ENCODE data around the gene MAD2L1BP. TPM values are rescaled to one million over a fixed set of nuclear protein-coding genes. Genes with fewer than 3 reads are reported as not detected.

MAD2L1BP gene
- total RNA-seq, 2 donors from 2014 or later = 44.4 to 44.7 TPM

GRCh38 chr6:43677759-43678158, 42.1 kb downstream of the MAD2L1BP start:
- H3K4me1 Mint-ChIP-seq = peaks cover 5% of the 10 kb centered on the region

GRCh38 chr6:43678341-43678740, 42.7 kb downstream of the MAD2L1BP start:
- Mint-ChIP-seq H3K4me1 (peaks cover 10% of the 10 kb centered on the region), H3K27me3 (no peaks in the 10 kb centered on the region)

More at GRCh38 chr6:43677759-43678158, 42.1 kb downstream of the MAD2L1BP start:
- Mint-ChIP-seq H3K4me3 (no peak overlapping the region), H3K9me3 (no peaks in the 10 kb centered on the region), H3K36me3 (ENCODE audit: low read depth) (peaks cover 95% of the 10 kb centered on the region), H3K27me3 (no peaks in the 10 kb centered on the region), H3K27ac (peak overlapping the region; percentile 31)
- no peak for ATAC-seq (replicated peaks)

GRCh38 chr6:43679057-43679456, 43.4 kb downstream of the MAD2L1BP start:
- no peak for ATAC-seq (replicated peaks)
- Mint-ChIP-seq H3K36me3 (ENCODE audit: low read depth) (peaks cover 92% of the 10 kb centered on the region), H3K4me1 (peaks cover 13% of the 10 kb centered on the region), H3K27me3 (no peaks in the 10 kb centered on the region), H3K9me3 (no peaks in the 10 kb centered on the region), H3K27ac (no peak overlapping the region), H3K4me3 (no peak overlapping the region)

More at GRCh38 chr6:43678341-43678740, 42.7 kb downstream of the MAD2L1BP start:
- H3K27ac Mint-ChIP-seq = no peak overlapping the region
- H3K9me3 Mint-ChIP-seq = no peaks in the 10 kb centered on the region
- no peak for ATAC-seq (replicated peaks)
- H3K36me3 Mint-ChIP-seq (ENCODE audit: low read depth) = peaks cover 95% of the 10 kb centered on the region
- H3K4me3 Mint-ChIP-seq = no peak overlapping the region

GRCh38 chr6:43680308-43681200, 44.9 kb downstream of the MAD2L1BP start:
- Mint-ChIP-seq H3K9me3 (no peaks in the 10 kb centered on the region), H3K4me1 (peaks cover 20% of the 10 kb centered on the region), H3K27me3 (no peaks in the 10 kb centered on the region), H3K27ac (no peak overlapping the region), H3K36me3 (ENCODE audit: low read depth) (peaks cover 83% of the 10 kb centered on the region), H3K4me3 (no peak overlapping the region)
- no peak for ATAC-seq (replicated peaks)

GRCh38 chr6:43681303-43681702, 45.7 kb downstream of the MAD2L1BP start:
- Mint-ChIP-seq H3K27ac (no peak overlapping the region), H3K4me3 (no peak overlapping the region), H3K36me3 (ENCODE audit: low read depth) (peaks cover 81% of the 10 kb centered on the region), H3K4me1 (peaks cover 25% of the 10 kb centered on the region), H3K27me3 (no peaks in the 10 kb centered on the region), H3K9me3 (no peaks in the 10 kb centered on the region)
- no peak for ATAC-seq (replicated peaks)

- ATAC-seq (replicated peaks) = no peak
- Mint-ChIP-seq H3K36me3 (ENCODE audit: low read depth) (peaks cover 85% of the 10 kb centered on the region), H3K27me3 (no peaks in the 10 kb centered on the region), H3K4me3 (no peak overlapping the region), H3K9me3 (no peaks in the 10 kb centered on the region), H3K27ac (peak overlapping the region; percentile 57), H3K4me1 (peaks cover 31% of the 10 kb centered on the region)
Observed at GRCh38 chr6:43682724-43683429, 47.2 kb downstream of the MAD2L1BP start.

- H3K9me3 Mint-ChIP-seq = no peaks in the 10 kb centered on the region
- peaks cover 75% of the 10 kb centered on the region for H3K36me3 Mint-ChIP-seq (ENCODE audit: low read depth)
- no peak overlapping the region for H3K27ac Mint-ChIP-seq
- H3K27me3 Mint-ChIP-seq = no peaks in the 10 kb centered on the region
- no peak overlapping the region for H3K4me3 Mint-ChIP-seq
- no peak for ATAC-seq (replicated peaks)
- H3K4me1 Mint-ChIP-seq = peaks cover 36% of the 10 kb centered on the region
Observed at GRCh38 chr6:43683708-43684455, 48.2 kb downstream of the MAD2L1BP start.

- Mint-ChIP-seq H3K4me1 (peaks cover 36% of the 10 kb centered on the region), H3K9me3 (no peaks in the 10 kb centered on the region), H3K36me3 (ENCODE audit: low read depth) (peaks cover 43% of the 10 kb centered on the region), H3K27me3 (no peaks in the 10 kb centered on the region), H3K4me3 (peak overlapping the region; percentile 94), H3K27ac (peak overlapping the region; percentile 91)
- ATAC-seq (replicated peaks) = peak; percentile 12
Observed at GRCh38 chr6:43687079-43687436, 51.4 kb downstream of the MAD2L1BP start.

GRCh38 chr6:43687437-43688347, 52.1 kb downstream of the MAD2L1BP start, which contains the start of gene MRPS18A:
MRPS18A (minus strand) TSS chr6:43687791; CDS start chr6:43687779, 12 bp downstream.
- H3K27ac Mint-ChIP-seq = peak within 1 kb of the TSS; percentile 91
- ATAC-seq (replicated peaks) = peak; percentile 99
- peak within 1 kb of the TSS; percentile 94 for H3K4me3 Mint-ChIP-seq
- peaks cover 37% of the 10 kb centered on the region for H3K36me3 Mint-ChIP-seq (ENCODE audit: low read depth)
- H3K27me3 Mint-ChIP-seq = no peaks in the 10 kb centered on the region
- H3K9me3 Mint-ChIP-seq = no peaks in the 10 kb centered on the region
- H3K4me1 Mint-ChIP-seq = peaks cover 32% of the 10 kb centered on the region

- Mint-ChIP-seq H3K27ac (no peak overlapping the region), H3K4me3 (peak overlapping the region; percentile 94), H3K9me3 (no peaks in the 10 kb centered on the region), H3K36me3 (ENCODE audit: low read depth) (peaks cover 25% of the 10 kb centered on the region), H3K4me1 (peaks cover 22% of the 10 kb centered on the region), H3K27me3 (peaks cover under 1% of the 10 kb centered on the region)
- ATAC-seq (replicated peaks) = no peak
Observed at GRCh38 chr6:43689421-43689820, 53.8 kb downstream of the MAD2L1BP start.

Other genes starting within 250 kb of the MAD2L1BP start
- 10 to 100 TPM; 41.2 to 47.9 TPM for gene ABCC10, start 208.3 kb upstream of the MAD2L1BP start, total RNA-seq
- 1 to 10 TPM; 1.3 to 2.8 TPM for gene DLK2, start 180.3 kb upstream of the MAD2L1BP start, total RNA-seq
- 10 to 100 TPM; 37.8 to 38.4 TPM for gene TJAP1, start 158.3 kb upstream of the MAD2L1BP start, total RNA-seq
- under 1 TPM; 0.26 to 0.35 TPM for gene LRRC73, start 125.5 kb upstream of the MAD2L1BP start, total RNA-seq
- gene YIPF3, start 118.9 kb upstream of the MAD2L1BP start, total RNA-seq = 10 to 100 TPM; 51.5 to 66.7 TPM
- 10 to 100 TPM; 30.1 to 67.8 TPM for gene POLR1C, start 118.8 kb upstream of the MAD2L1BP start, total RNA-seq
- gene XPO5, start 59.8 kb upstream of the MAD2L1BP start, total RNA-seq = 100 to 1,000 TPM in 1 of 2 donors, 10 to 100 TPM in 1; 67.3 to 109 TPM
- 10 to 100 TPM; 55.5 to 67.8 TPM for gene POLH, start 59.7 kb upstream of the MAD2L1BP start, total RNA-seq
- gene GTPBP2, start 6.6 kb upstream of the MAD2L1BP start, total RNA-seq = 10 to 100 TPM; 64.2 to 67.3 TPM
- gene RSPH9, start 9.2 kb downstream of the MAD2L1BP start, total RNA-seq = under 1 TPM; 0.09 to 0.66 TPM
- gene MRPS18A, start 52.0 kb downstream of the MAD2L1BP start, total RNA-seq = 10 to 100 TPM; 31.2 to 46.7 TPM
- 100 to 1,000 TPM in 1 of 2 donors, 10 to 100 TPM in 1; 48.7 to 142 TPM for gene VEGFA, start 134.4 kb downstream of the MAD2L1BP start, total RNA-seq

All from activated T-helper 17 cell treated with anti-CD3 and anti-CD28 coated beads, Interleukin-2, amount 50 U/mL, for 72 hours (primary cell).